RKO (cell line): Measurements from ENCODE around the gene PHEX.

ENCODE experiments used
- DNase-seq: peaks from one replicate; pipeline ENCODE4 v3.0.0-alpha.2; 2016; ENCODE audit warnings: low spot score

The PHEX gene

GRCh38 chrX:22150371-22150770 lies 118.2 kb downstream of the PHEX start:
- DNase-seq, result no peak

GRCh38 chrX:22155126-22155525 lies 123.0 kb downstream of the PHEX start:
- DNase-seq, result no peak

DNA sequence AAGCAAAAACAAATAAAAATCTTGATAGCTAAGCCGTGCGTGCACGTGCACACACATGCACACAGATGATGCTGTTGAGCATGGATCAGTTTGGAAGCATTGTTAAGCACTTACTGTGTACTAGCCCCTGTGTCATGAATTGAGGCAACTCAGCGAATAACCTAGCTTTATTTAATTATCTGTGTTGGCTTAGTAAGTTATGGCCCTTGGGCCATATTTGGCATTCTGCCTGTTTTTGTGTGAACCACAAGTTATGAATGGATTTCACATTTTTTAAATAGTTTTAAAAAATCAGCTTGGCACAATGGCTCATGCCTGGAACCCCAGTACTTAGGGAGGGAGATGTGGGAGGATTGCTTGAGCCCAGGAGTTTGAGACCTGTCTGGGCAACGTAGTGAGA lies 126.9 kb downstream of the PHEX start:
- no peak for DNase-seq

DNA sequence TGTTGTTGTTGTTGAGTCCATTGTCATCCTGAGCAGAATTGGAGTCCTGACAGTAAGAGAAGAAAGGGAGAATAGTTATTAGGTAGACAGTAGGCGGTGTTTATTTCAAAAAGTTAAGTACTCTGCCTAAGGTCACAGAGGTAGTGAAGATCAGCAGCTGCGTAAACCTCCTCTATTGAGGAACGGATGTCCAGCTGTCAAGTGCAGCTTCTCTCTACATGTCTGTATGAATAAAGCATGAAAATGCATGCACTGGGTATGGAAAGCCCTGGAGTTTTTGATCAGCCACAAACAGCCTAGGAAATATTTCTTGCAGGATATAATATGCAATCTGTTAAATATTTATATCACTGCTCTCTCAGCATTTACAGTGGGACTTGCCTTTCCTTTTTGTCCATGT lies 131.2 kb downstream of the PHEX start:
- DNase-seq, result no peak

- no peak for DNase-seq
Observed at GRCh38 chrX:22164770-22165388, 132.8 kb downstream of the PHEX start.

- DNase-seq, result no peak
Observed at GRCh38 chrX:22165732-22166457, 133.8 kb downstream of the PHEX start.

DNA sequence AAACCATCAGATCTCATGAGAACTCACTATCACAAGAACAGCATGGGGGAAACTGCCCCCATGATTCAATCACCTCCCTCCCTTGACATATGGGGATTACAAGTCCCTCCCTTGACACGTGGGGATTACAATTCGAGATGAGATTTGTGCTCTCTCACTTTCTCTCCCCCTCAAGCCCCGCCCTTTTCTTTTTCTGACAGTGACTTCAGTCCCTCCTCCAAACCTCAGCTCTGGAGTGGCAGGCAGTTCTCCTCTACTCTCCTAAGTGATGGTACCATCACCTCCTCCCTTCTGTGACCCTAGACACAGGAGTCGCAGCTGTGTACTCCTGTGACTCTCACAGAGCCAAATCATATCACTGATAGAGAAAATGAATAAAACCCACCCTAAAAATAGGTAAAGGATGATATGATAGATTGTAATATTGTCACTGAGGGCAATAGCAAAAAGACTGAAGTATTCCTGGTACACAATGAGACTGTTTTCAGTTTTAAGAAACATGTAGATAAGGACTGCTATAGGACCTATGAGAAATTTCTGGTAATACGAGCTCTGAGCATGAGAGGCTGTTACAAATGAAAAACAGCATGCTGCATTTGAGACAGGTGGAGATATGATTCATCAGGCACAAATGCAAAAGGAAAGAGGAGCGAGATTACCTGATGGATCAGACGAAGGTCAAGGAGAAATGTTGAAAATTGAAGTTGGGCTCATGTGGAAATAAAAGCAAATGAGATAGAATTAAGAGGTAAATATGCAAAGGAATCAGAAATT lies 139.3 kb downstream of the PHEX start:
- no peak for DNase-seq

GRCh38 chrX:22173966-22174365 lies 141.8 kb downstream of the PHEX start:
- DNase-seq, result no peak

DNA sequence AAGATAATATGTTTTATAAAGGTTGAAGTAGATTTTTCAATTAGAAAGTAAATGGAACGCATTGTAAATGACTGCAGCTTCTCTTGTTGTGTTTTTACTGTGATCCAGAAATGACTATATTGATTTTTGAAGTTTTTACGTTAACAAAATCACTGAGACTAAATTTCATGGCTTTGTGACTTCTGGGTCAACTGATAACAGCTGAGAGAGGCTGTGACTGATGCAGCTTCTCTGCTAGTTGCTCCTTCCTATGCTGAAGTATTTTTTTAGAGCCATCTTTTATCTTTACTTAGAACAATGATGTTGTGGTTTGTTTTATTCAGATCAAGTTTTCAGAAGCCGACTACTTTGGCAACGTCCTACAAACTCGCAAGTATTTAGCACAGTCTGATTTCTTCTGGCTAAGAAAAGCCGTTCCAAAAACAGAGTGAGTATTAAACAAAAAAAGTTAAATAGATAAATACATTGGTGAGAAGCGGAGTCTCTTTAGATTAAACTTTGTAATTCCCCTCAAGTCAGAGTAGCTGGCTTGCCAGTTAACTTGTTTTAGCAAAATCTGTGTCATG lies 145.9 kb downstream of the PHEX start:
- no peak for DNase-seq

- DNase-seq, result no peak
Observed at GRCh38 chrX:22184096-22184495, 152.0 kb downstream of the PHEX start.

GRCh38 chrX:22186165-22186564 lies 154.0 kb downstream of the PHEX start:
- no peak for DNase-seq

DNA sequence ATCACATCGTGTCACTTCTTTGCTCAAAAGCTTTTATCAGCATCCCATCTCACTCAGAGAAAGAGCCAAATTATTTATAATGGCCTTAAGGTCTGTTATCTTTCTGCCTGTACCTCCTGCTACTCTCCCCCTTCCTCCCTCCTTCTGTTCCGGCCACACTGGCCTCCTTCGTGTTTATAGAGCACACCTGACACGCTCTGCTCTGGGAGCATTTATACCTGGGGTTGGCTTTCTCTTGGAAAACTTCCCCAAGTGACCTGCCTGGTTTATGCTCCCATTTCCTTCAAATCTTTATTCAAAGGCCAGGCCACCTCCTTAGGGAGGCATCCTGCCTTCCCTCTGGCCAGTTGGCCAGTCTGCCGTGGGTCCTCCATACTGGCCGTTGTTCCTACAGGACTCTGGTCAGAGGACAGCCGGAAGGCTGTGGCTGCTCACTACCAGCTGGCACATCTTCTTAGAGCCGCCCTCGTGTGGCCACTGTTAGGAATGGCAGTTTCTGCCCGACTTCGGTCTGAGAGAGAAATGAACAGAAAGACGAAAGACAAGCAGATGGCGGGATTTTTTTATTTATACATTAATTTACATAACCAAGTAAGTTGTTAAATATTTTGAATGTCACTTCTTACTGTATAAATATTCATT lies 160.4 kb downstream of the PHEX start:
- DNase-seq, result peak; percentile 75

- no peak for DNase-seq
Observed at GRCh38 chrX:22193851-22194659, 161.9 kb downstream of the PHEX start.

DNA sequence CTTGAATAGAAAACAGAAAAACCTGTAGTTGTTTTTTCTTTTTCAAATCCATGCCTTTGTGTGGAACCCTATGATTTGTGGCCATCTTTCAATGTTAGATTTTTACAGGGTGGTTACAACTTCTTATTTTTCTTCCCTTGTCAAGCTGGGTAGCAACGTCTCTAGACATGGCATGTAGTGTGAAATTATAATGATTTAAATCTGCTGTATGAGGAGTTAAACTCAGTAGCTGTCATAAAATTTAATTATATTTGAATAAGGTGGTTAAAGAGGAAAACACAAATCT lies 162.5 kb downstream of the PHEX start:
- DNase-seq, result no peak

- no peak for DNase-seq
Observed at GRCh38 chrX:22196149-22196548, 164.0 kb downstream of the PHEX start.

- DNase-seq, result no peak
Observed at GRCh38 chrX:22202251-22202650, 170.1 kb downstream of the PHEX start.

GRCh38 chrX:22203186-22203585 lies 171.1 kb downstream of the PHEX start:
- no peak for DNase-seq

DNA sequence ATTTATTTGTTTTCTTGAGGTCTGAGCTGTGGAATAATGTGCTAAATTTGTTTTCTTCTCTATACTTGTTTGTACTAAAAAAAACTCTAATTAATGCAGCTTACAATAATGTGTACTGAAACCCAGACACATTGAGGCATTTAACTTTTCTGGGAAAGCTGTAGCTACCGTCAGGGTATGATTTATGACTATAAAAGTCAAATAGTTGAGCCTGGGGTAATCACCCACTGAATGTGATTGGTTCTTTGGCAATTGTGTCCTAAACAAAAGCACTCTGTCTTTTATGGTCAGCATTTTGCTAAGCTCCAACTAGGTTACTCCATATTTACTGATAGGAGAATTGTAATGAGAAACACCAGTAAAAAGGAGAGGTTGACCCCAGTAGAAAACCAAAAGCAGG lies 174.7 kb downstream of the PHEX start:
- DNase-seq, result no peak

DNA sequence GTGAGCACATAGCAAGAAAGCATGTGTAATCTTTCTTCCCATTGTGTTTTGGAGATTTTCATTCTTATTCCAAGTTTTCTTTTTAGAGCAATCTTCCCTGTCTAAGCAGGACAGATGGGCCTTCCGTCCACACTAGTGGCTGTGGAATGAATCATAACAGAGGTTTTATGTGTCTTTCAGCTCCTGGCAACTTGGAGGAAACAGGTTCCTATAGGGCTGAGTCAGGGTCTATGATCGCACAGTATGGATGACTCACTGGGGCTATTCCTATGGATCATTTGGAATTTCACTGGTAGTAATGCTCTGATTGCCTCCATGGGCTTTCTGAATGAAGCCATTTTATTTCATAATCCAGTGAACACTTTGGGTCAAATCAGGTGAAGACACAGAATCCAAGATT lies 188.8 kb downstream of the PHEX start:
- DNase-seq, result peak; percentile 65

DNA sequence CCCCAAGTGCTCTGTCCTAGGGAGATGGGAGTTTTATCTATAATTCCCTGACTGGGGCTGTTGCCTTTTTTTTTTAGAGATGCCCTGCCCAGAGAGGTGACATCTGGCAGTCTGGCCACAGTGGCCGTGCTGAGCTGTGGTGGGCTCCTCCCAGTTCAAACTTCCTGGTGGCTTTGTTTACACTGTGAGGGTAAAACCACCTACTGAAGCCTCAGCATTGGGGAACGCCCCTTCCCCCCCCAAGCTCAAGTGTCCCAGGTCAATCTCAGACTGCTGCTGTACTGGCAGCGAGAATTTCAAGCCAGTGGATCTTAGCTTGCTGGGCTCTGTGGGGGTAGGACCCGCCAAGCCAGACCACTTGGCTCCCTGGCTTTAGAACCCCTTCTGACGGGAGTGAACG lies 202.3 kb downstream of the PHEX start:
- no peak for DNase-seq

DNA sequence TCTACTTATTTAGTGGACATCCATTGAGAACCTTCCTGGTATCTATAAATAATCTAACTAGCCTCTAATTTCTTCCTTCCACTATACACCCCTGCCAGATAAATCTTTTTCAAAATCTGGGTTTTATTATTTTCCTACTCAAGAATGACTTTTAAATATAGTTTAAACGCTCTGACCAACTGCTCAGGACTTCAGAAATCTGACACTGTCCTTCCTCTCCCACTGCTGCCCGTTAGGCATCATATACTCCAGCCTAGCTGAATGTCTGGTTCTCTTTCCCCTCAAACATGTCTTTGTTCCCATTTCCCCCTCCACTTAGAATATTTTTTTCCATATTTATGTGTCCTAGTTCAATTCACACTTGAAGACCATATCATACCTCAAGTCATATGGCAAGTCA lies 205.4 kb downstream of the PHEX start:
- DNase-seq, result no peak

GRCh38 chrX:22246620-22247019 lies 214.5 kb downstream of the PHEX start:
- no peak for DNase-seq
